Measurements from ENCODE around the gene ZBTB24. TPM values are rescaled to one million over a fixed set of nuclear protein-coding genes. Genes with fewer than 3 reads are reported as not detected.

The ZBTB24 gene
- total and polyA plus RNA-seq, 2 donors (not counting 3 experiments of a cell fraction or from before 2014, with no cell fraction given): 1.9 to 6.2 TPM

DNA sequence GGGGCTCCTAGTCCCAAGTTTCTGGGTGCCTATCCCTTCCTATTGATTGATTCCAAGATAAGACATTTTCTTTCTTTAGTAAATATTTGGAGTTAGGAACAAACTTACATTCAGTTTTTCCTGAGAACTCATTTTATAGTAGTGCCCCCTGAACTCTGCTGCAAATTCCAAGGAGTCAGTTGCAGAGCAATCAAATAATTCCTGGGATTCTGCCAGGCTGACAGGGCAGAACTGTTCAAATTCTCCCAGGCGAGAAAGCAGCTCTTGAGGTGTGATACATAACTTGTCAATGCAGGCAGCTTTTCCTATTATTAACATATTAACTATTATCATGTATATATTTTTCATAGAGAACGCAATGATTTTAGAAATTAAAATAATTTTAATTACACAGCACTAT lies 15.9 kb upstream of the ZBTB24 start:
- TF ChIP-seq EZH2 (IDR thresholded peaks at IDR 0.05; ENCODE audit: borderline replicate concordance, low read depth, low read length, severe bottlenecking) (no peak), JUN (IDR thresholded peaks at IDR 0.05; ENCODE audit: borderline replicate concordance, insufficient read depth, insufficient read length, low read depth) (no peak), GATA2 (IDR thresholded peaks at IDR 0.05; ENCODE audit: insufficient read depth, insufficient read length, low read depth, low read length) (no peak), POLR2AphosphoS5 (IDR thresholded peaks at IDR 0.05; ENCODE audit: insufficient read depth, low read depth, low read length) (no peak), MYC (IDR thresholded peaks at IDR 0.05; ENCODE audit: low read depth, low read length) (no peak), FOS (IDR thresholded peaks at IDR 0.05; ENCODE audit: borderline replicate concordance, insufficient read depth, low read length) (no peak), POLR2A (IDR thresholded peaks at IDR 0.05; ENCODE audit: low read depth, low read length) (no peak)
- TF ChIP-seq, protein P1, sequence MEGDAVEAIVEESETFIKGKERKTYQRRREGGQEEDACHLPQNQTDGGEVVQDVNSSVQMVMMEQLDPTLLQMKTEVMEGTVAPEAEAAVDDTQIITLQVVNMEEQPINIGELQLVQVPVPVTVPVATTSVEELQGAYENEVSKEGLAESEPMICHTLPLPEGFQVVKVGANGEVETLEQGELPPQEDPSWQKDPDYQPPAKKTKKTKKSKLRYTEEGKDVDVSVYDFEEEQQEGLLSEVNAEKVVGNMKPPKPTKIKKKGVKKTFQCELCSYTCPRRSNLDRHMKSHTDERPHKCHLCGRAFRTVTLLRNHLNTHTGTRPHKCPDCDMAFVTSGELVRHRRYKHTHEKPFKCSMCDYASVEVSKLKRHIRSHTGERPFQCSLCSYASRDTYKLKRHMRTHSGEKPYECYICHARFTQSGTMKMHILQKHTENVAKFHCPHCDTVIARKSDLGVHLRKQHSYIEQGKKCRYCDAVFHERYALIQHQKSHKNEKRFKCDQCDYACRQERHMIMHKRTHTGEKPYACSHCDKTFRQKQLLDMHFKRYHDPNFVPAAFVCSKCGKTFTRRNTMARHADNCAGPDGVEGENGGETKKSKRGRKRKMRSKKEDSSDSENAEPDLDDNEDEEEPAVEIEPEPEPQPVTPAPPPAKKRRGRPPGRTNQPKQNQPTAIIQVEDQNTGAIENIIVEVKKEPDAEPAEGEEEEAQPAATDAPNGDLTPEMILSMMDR (IDR thresholded peaks at IDR 0.05; ENCODE audit: extremely low read depth in 1 of 2, insufficient read depth in 1 of 2, low read depth in 1 of 2, low read length in 2 of 2): no peak
- TF ChIP-seq, protein P2, sequence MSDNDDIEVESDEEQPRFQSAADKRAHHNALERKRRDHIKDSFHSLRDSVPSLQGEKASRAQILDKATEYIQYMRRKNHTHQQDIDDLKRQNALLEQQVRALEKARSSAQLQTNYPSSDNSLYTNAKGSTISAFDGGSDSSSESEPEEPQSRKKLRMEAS (IDR thresholded peaks at IDR 0.05; ENCODE audit: insufficient read depth, insufficient read length): no peak
- Histone ChIP-seq H4K20me1 (replicated peaks; ENCODE audit: control insufficient read depth, extremely low read depth, insufficient read depth, low read length) (no peaks in the 10 kb centered on the region), H3K4me3 (replicated peaks in 1 of 3; ENCODE audit: insufficient read depth in 1 of 3, low read depth in 1 of 3, low read length in 3 of 3) (no peak overlapping the region), H3K27ac (ENCODE audit: insufficient read depth, low read depth, low read length) (no peak overlapping the region), H3K4me1 (ENCODE audit: control insufficient read depth, extremely low read depth, insufficient read depth, low read length) (no peaks in the 10 kb centered on the region), H3K36me3 (ENCODE audit: control insufficient read depth in 2 of 2, extremely low read depth in 1 of 2, insufficient read depth in 2 of 2, low read length in 2 of 2) (no peaks in the 10 kb centered on the region), H3K9ac (replicated peaks; ENCODE audit: extremely low read depth, insufficient read depth, low read length) (no peak overlapping the region), H3K4me2 (ENCODE audit: insufficient read depth, low read length) (no peak overlapping the region), H3K79me2 (ENCODE audit: control insufficient read depth, insufficient read depth, low read length) (no peaks in the 10 kb centered on the region), H2AFZ (ENCODE audit: low read depth, low read length) (no peak overlapping the region), H3K9me1 (replicated peaks; ENCODE audit: control insufficient read depth, extremely low read depth, insufficient read depth, low read length) (no peaks in the 10 kb centered on the region), H3K27me3 (ENCODE audit: control insufficient read depth in 2 of 2, insufficient read depth in 2 of 2, low read length in 2 of 2) (peaks cover 11% of the 10 kb centered on the region in 2 experiments), H3K9me3 (replicated peaks; ENCODE audit: control insufficient read depth, insufficient read depth, low read length) (no peaks in the 10 kb centered on the region)
- BruUV-seq (replicated peaks): no TSS peak
- DNase-seq (ENCODE audit: low read depth, low spot score) (no peak), FAIRE-seq (no peak)
- CTCF ChIA-PET: interaction anchor here (0.8 kb wide), 1 partner anchor 9 kb away, joined by 3 read pairs; no protein-coding TSS in a partner anchor
- dilution Hi-C loops (cut with MboI; ENCODE audit: extremely low pct_ligation_motif_present, low sequenced_read_pairs): no loop called here
- intact Hi-C loops (cut with micrococcal nuclease): no loop called here
- POLR2A ChIA-PET: no interaction called here

Data from endothelial cell of umbilical vein (primary cell).